ENCODE data around the gene POLR1A. TPM values are rescaled to one million over a fixed set of nuclear protein-coding genes. Genes with fewer than 3 reads are reported as not detected.

POLR1A gene
- total RNA-seq, 1 donor = 17.4 TPM

GRCh38 chr2:85975581-85975980 is 130.1 kb downstream of the POLR1A start:
- Histone ChIP-seq H3K27ac (ENCODE audit: low read depth, low read length) (no peak overlapping the region), H3K4me2 (ENCODE audit: insufficient read depth, low read length) (no peak overlapping the region), H2AFZ (ENCODE audit: low read length) (no peak overlapping the region), H3K9me3 (ENCODE audit: low read depth, low read length) (no peaks in the 10 kb centered on the region), H3K79me2 (ENCODE audit: insufficient read depth, low read length) (no peaks in the 10 kb centered on the region), H3K4me1 (ENCODE audit: insufficient read depth, low read length) (no peaks in the 10 kb centered on the region), H3K36me3 (ENCODE audit: insufficient read depth, low read length) (no peaks in the 10 kb centered on the region), H3K27me3 (ENCODE audit: insufficient read depth, low read length) (peaks cover 16% of the 10 kb centered on the region), H4K20me1 (ENCODE audit: insufficient read depth, low read length) (no peaks in the 10 kb centered on the region), H3K4me3 (ENCODE audit: insufficient read depth, low read length) (no peak overlapping the region)
- TF ChIP-seq CTCF (IDR thresholded peaks at IDR 0.05; ENCODE audit: extremely low read depth, low read depth, low read length) = no peak
- DNase-seq (ENCODE audit: insufficient read length, low spot score, missing footprints) = no peak

- Histone ChIP-seq H3K27ac (ENCODE audit: low read depth, low read length) (no peak overlapping the region), H2AFZ (ENCODE audit: low read length) (no peak overlapping the region), H3K9me3 (ENCODE audit: low read depth, low read length) (no peaks in the 10 kb centered on the region), H3K4me3 (ENCODE audit: insufficient read depth, low read length) (no peak overlapping the region), H4K20me1 (ENCODE audit: insufficient read depth, low read length) (no peaks in the 10 kb centered on the region), H3K27me3 (ENCODE audit: insufficient read depth, low read length) (peaks cover 16% of the 10 kb centered on the region), H3K79me2 (ENCODE audit: insufficient read depth, low read length) (no peaks in the 10 kb centered on the region), H3K4me2 (ENCODE audit: insufficient read depth, low read length) (no peak overlapping the region), H3K36me3 (ENCODE audit: insufficient read depth, low read length) (no peaks in the 10 kb centered on the region), H3K4me1 (ENCODE audit: insufficient read depth, low read length) (no peaks in the 10 kb centered on the region)
- no peak for DNase-seq (ENCODE audit: insufficient read length, low spot score, missing footprints)
- TF ChIP-seq CTCF (IDR thresholded peaks at IDR 0.05; ENCODE audit: extremely low read depth, low read depth, low read length) = no peak
Observed at GRCh38 chr2:85974390-85974789, 131.3 kb downstream of the POLR1A start.

- TF ChIP-seq CTCF (IDR thresholded peaks at IDR 0.05; ENCODE audit: extremely low read depth, low read depth, low read length) = no peak
- Histone ChIP-seq H2AFZ (ENCODE audit: low read length) (no peak overlapping the region), H3K27ac (ENCODE audit: low read depth, low read length) (no peak overlapping the region), H4K20me1 (ENCODE audit: insufficient read depth, low read length) (no peaks in the 10 kb centered on the region), H3K9me3 (ENCODE audit: low read depth, low read length) (no peaks in the 10 kb centered on the region), H3K4me1 (ENCODE audit: insufficient read depth, low read length) (no peaks in the 10 kb centered on the region), H3K4me3 (ENCODE audit: insufficient read depth, low read length) (no peak overlapping the region), H3K4me2 (ENCODE audit: insufficient read depth, low read length) (no peak overlapping the region), H3K79me2 (ENCODE audit: insufficient read depth, low read length) (no peaks in the 10 kb centered on the region), H3K36me3 (ENCODE audit: insufficient read depth, low read length) (no peaks in the 10 kb centered on the region), H3K27me3 (ENCODE audit: insufficient read depth, low read length) (peaks cover 12% of the 10 kb centered on the region)
- DNase-seq (ENCODE audit: insufficient read length, low spot score, missing footprints) = no peak
Observed at GRCh38 chr2:85972355-85972754, 133.3 kb downstream of the POLR1A start.

- no peak for TF ChIP-seq CTCF (IDR thresholded peaks at IDR 0.05; ENCODE audit: extremely low read depth, low read depth, low read length)
- Histone ChIP-seq H3K36me3 (ENCODE audit: insufficient read depth, low read length) (no peaks in the 10 kb centered on the region), H3K27me3 (ENCODE audit: insufficient read depth, low read length) (peaks cover 8% of the 10 kb centered on the region), H3K4me1 (ENCODE audit: insufficient read depth, low read length) (no peaks in the 10 kb centered on the region), H4K20me1 (ENCODE audit: insufficient read depth, low read length) (no peaks in the 10 kb centered on the region), H3K27ac (ENCODE audit: low read depth, low read length) (no peak overlapping the region), H3K79me2 (ENCODE audit: insufficient read depth, low read length) (no peaks in the 10 kb centered on the region), H3K9me3 (ENCODE audit: low read depth, low read length) (no peaks in the 10 kb centered on the region), H3K4me3 (ENCODE audit: insufficient read depth, low read length) (no peak overlapping the region), H2AFZ (ENCODE audit: low read length) (no peak overlapping the region), H3K4me2 (ENCODE audit: insufficient read depth, low read length) (no peak overlapping the region)
- no peak for DNase-seq (ENCODE audit: insufficient read length, low spot score, missing footprints)
Observed at GRCh38 chr2:85971366-85971765, 134.3 kb downstream of the POLR1A start.

Small RNA genes within 50 kb of the gene (small RNA-seq; reads per million reads assigned to genes)
- 61.2 reads per million, percentile 96 among the genes with 10 or more reads in this experiment for gene SNORD94

Other genes starting within 250 kb of the POLR1A start
- gene ST3GAL5, start 216.9 kb downstream of the POLR1A start, total RNA-seq = 17.4 and 17.7 TPM in 2 replicates
- 55.0 and 61.6 TPM in 2 replicates for gene PTCD3, start 349 bp upstream of the POLR1A start, total RNA-seq
- 55.7 and 60.4 TPM in 2 replicates for gene IMMT, start 89.6 kb upstream of the POLR1A start, total RNA-seq
- gene MRPL35, start 93.6 kb upstream of the POLR1A start, total RNA-seq = 30.4 and 30.8 TPM in 2 replicates
- 0.36 TPM in 1 of 2 replicates, not detected in the other for gene REEP1, start 231.7 kb upstream of the POLR1A start, total RNA-seq